Ureter (tissue), 1 donor: Measurements from ENCODE around the gene INHBB. TPM values are rescaled to one million over a fixed set of nuclear protein-coding genes. Genes with fewer than 3 reads are reported as not detected.

Experiments
- DNase-seq: peaks from one replicate; pipeline ENCODE4 v3.0.0-alpha.2; 2020; ENCODE audit warnings: low spot score
- total RNA-seq: library from RNA; stranded (reverse); gene quantifications from one replicate; pipeline ENCODE4 v1.2.4, GENCODE V29; 2023
- donor health status: DM: yes; HTN: yes; CAD: no.

INHBB gene
- total RNA-seq, 1 donor from 2014 or later = 10.8 TPM

GRCh38 chr2:120355780-120356266, 9.9 kb downstream of the INHBB start:
- DNase-seq = no peak

- DNase-seq = no peak
These were observed 11.8 kb downstream of the INHBB start for GRCh38 chr2:120357768-120358167.

- no peak for DNase-seq
These were observed 13.0 kb downstream of the INHBB start for GRCh38 chr2:120358734-120359465.

- no peak for DNase-seq
These were observed 14.4 kb downstream of the INHBB start for GRCh38 chr2:120360307-120360855.

GRCh38 chr2:120362926-120363325, 17.0 kb downstream of the INHBB start:
- DNase-seq = no peak

- no peak for DNase-seq
These were observed 19.4 kb downstream of the INHBB start for GRCh38 chr2:120365236-120365793.

- DNase-seq = no peak
These were observed 20.8 kb downstream of the INHBB start for GRCh38 chr2:120366698-120367097.

- no peak for DNase-seq
These were observed 21.3 kb downstream of the INHBB start for GRCh38 chr2:120367221-120367620.

- no peak for DNase-seq
These were observed 21.7 kb downstream of the INHBB start for GRCh38 chr2:120367649-120368048.

- no peak for DNase-seq
These were observed 22.1 kb downstream of the INHBB start for GRCh38 chr2:120368086-120368485.

- no peak for DNase-seq
These were observed 23.3 kb downstream of the INHBB start for GRCh38 chr2:120369250-120369649.

- DNase-seq = no peak
These were observed 26.2 kb downstream of the INHBB start for GRCh38 chr2:120371969-120372625.

GRCh38 chr2:120372816-120373215, 26.9 kb downstream of the INHBB start:
- no peak for DNase-seq

- no peak for DNase-seq
These were observed 27.5 kb downstream of the INHBB start for GRCh38 chr2:120373424-120373823.

GRCh38 chr2:120374821-120375220, 28.9 kb downstream of the INHBB start:
- no peak for DNase-seq

- DNase-seq = no peak
These were observed 29.5 kb downstream of the INHBB start for GRCh38 chr2:120375251-120376020.

GRCh38 chr2:120376101-120376500, 30.2 kb downstream of the INHBB start:
- no peak for DNase-seq

GRCh38 chr2:120376679-120377640, 31.0 kb downstream of the INHBB start:
- DNase-seq = no peak

GRCh38 chr2:120378605-120379004, 32.7 kb downstream of the INHBB start:
- DNase-seq = no peak
